Activated T-helper 1 cell treated with anti-CD3 and anti-CD28 coated beads, Interleukin-2, amount 50 U/mL, for 16 hours (primary cell): ENCODE results near the gene VPS51.
"Not testable (repeated sequence)": the region's sequence is repeated elsewhere in the genome, so short reads cannot be mapped to it uniquely, and the experiment has no call there.

Source experiments
- DNase-seq, 2 donors: peaks; one replicate each; pipeline ENCODE4 v3.0.0-alpha.2; 2020; ENCODE audit warnings: low read depth in 1 of 2, low spot score in 1 of 2

The VPS51 gene

DNA sequence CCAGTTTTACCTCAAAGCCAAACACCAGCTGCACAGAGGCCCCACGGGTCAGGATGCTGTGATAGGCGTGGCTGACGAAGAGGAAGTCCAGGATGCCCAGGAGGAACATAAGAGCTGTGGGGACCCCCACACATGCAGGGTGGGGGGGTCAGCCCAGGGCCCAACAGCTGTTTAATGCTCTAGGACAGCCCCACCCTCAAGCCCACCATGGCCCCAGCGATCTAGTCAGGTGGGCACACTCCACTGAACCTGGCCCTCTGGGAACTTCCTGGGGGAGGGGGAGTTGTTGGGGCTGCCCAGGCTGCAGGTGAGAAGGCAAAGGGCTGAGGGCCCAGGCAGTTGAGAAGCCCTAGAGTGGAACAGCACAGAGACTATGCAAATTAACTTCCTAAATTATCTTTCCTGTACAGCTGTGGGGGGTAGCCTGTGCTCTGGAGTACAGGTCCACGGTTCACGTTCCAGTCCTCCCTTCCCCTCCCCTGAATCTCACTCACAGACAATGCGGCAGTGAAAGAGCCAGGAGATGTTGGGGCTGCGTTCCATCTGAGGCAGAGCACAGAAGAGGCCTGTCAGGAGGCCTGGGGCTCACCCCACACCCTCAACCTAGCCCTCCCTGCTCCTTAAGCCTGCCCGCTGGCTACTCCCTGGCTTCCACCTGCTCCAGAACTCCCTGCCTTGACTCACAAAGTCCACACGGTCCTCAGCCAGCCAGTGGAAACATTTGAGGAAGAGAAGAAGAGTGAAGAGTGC is 36.4 kb downstream of the VPS51 start:
- DNase-seq = no peak

DNA sequence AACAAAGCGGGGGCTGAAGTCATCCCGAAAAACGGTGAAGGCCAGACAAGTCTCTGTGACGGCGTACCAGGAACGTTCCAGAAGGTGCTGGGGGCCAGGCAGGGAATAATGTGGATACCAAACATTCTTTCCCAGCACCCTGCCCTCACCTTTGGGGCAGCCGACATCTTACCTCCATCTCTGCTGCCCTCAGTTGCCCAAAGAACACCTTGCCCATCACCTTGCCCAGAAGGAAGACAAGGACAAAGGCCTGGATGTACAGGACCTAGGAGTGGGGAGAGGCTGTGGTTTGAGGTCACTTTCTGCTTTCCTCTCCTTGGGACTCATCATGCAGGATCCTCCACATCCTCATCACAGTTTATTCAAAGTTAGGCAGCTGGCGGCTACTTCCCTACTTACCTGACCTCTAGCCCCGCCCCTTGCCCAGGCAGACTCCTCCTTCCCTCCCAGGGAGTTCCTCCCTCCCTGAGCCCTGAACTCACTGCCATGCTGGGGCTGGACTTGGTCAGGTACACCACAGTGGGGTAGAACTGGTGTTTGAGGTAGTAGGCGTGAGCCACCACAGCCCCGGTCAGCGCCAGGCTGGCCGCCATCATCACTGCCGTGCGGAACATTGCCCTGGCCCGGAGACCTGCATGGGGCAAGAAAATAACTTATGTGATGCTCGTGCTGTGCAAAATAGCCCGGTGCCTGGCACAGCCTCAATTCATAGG is 37.1 kb downstream of the VPS51 start:
- no peak for DNase-seq

DNA sequence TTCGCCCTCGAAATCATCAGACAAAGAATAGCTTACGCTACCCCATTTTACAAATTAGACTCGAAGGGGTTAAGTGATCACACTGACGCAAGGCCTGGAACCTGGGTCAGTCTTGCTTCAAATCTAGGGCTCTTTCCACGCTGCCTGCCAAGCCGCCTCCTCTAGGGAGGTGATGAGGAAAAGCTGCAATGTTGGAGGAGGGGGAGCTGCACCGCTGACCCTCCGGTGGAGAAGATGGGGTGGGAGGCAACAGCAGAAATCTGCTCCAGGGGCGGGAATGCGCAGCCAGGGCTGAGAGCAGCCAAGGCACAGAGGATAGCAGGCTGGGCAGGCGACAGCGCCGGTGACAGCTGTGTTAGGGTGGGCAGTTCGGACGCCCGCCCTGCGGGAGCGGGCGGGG is 37.7 kb downstream of the VPS51 start:
- DNase-seq = no peak

DNA sequence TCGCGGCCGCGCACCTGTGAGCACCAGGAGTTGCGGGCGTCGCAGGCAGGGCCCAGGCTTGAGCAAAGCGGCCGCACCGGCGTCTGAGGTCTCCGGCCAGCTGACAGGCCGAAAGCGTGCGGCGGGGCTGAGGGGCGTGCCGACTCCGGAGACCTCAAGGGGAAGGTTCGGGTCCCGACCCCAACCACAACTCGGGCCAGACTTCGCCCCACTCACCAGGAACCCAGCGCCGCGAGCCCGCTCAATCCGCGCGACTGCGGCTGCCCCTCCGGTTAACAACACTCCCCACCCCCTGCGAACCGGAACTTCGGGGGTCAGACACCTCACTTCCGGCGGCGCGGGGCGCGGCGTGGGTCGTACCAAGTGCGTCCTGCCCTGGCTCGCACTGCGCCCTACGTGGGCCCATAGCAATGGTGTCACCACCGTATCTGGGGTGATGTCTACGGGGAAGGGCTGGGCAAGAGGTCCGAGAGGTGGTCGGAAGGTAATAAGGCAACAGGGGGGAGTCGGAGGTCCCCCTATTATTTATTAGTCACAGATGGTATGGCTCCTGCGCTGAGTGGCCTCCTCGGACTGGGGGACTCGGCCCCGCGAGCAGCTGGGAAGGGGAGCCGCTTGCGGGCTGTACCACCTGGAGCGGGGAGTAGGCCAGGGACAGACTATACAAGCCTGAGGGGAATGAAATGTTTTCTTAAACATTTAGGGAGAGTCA is 38.4 kb downstream of the VPS51 start, which contains the start of gene SYVN1:
Gene SYVN1, minus strand, starts transcription at position 280 of the 712 bp plus-strand sequence. CDS start 918 bp downstream, outside the sequence.
- peak; percentile 86 to 88 for DNase-seq

DNA sequence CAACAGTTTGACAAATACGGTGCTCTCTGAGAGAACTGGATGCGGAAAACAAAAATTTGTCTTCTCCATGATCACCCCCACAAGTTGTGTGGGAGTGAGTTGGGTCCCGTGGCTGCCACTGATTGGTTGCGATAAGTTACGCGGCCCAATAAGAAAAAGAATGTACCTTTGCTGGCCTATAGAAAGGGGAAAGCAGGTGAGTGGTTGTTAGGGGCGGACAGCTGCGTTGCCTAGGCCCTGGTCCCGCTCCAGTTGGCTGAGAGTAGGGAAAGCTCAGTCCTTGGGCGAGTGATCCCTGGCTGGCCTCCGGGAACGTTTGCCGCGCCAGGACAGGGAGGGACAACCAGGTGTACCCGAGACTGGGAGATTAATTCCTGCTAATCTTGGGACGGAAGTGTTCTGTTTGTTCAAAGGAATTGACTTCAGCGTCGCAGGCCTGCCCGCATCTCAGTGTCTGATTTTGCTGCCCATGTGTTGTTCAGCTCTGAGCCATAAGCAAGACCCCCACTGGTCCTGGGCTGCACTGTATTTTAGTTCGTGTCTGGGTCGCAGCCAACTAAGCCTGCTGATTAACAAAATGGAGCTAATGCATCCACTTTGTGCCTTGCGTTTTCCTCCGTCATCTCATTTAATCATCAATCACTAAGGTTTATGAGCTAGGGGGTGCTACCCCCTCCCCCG is 39.1 kb downstream of the VPS51 start:
- peak; percentile 59 to 75 for DNase-seq

DNA sequence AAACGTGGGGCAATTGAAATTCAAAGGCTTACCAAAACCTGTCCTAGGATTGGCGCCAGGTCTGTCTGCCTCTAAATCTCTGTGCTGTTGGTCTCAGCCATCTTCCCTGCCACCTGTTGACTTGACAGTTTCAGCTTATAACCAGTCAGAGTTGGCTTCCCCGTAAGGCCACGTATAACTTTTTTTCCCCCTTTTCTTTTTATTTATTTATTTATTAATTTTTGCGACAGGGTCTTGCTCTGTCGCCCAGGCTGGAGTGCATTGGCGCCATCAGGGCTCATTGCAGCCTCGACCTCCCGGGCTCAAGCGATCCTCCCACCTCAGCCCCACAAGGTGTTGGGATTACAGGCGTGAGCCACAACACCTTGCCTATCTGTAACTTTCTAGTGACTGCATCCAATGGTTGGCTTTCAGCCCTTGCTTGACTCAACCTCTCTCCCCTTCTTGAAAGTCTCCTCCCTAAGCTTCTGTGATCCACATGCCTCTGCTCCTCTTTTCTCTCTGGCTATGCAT is 39.7 kb downstream of the VPS51 start:
- DNase-seq = no peak

DNA sequence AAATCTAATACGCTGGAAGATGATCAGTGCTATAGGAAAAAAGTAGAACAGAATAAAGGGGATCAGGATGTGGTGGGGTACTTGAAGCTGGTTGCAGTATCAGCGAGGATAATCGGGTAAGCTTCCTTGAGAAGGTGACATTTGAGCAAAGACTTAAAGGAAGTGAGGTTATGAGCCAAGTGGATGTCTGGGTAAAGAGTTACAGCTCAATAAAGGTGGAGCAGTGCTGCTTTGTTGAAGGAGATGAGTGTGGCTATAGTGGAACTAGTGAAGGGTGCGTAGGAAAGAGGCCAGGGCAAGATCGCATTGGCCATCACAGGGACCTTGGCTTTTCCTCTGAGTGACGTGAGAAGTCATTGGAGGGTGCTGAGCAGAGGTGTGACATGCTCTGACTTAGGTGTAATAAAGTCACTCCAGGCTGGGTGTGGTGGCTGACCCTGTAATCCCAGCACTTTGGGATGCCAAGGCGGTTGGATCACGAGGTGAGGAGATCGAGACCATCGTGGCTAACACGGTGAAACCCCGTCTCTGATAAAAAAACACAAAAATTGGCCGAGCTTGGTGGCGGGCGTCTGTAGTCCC is 40.6 kb downstream of the VPS51 start:
- no peak for DNase-seq

DNA sequence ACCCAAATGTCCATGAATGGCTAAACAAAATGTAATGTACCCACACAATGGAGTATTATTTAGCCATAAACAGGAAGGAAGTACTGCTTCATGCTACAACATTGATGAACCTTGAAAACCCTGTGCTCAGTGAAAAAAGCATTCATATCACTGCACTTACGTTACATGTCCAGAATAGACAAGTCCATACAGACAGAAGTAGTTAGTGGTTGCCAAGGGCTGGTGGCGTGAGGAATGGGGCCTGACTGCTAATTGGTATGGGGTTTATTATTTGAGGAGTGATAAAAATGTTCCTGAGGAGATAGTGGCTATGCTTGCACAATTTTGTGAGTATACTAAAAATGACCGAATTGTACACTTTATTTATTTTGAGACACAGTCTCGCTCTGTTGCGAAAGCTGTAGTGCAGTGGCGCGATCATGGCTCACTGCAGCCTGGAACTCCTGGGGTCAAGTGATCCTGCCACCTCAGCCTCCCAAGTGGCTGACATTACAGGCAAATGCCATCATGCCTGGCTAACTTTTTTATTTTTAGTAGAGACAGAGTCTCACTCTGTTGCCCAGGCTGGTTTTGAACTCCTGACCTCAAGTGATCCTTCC is 46.0 kb downstream of the VPS51 start:
- DNase-seq = no peak

DNA sequence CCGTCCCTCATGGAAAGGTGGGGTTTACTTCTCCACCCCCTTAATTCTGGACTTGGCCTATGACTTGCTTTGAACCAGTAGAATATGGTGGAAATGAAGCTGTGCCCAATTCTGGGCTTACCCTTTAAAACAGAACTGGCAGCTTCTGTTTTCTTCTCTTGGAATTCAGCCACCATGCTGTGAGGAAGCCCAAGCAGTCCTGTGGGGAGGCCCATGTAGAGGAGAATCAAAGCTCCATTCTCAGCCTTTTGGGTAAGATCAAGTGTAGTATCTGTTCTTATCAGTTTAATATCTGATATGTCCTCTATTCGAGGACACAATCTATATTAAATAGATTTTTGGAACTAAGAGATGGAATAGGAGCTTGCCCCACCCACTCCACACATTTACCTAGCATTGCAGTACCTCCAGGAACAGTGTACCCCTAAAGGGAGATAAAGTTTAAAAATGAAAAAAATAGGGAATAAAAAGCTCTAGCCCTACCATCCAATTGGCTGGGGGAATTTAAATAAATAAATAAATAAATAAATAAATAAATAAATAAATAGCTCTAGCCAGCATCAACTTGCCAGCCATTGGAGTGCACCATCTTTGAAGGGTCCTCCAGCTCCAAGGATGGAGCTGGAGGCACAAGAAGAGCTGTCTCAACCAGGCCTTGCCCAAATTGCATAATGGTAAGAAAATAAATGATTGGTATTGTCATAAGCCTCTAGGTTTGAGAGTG is 51.5 kb downstream of the VPS51 start:
- no peak for DNase-seq

DNA sequence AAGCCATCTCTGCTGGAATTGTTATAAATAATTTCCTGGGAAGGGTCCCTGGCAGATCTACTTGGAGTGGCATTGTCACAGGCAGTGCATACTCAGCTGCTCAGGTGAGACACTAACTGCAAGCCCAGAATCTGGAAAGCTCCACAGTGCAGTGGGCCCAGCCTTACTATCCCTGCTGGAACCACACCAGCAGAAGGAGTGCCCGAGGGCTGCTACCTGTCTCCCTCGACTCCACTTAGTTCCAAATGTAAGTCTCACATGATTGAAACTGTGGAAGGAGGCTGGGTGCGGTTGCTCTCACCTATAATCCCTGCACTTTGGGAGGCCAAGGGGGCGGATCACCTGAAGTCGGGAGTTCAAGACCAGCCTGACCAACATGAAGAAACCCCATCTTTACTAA is 52.6 kb downstream of the VPS51 start:
- DNase-seq = no peak

DNA sequence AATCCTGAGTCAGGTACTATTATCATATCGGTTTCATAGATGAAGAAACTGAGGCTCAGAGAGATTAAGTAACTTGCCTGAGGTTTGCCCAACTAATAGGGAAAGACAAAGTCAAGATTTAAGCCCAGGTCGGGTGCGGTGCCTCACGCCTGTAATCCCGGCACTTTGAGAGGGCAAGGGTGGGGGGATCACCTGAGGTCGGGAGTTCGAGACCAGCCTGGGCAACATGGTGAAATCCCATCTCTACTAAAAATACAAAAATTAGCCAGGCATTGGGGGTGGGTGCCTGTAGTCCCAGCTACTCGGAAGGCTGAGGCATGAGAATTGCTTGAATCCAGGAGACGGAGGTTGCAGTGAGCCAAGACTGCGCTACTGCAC is 54.1 kb downstream of the VPS51 start:
- DNase-seq = not testable (repeated sequence)

DNA sequence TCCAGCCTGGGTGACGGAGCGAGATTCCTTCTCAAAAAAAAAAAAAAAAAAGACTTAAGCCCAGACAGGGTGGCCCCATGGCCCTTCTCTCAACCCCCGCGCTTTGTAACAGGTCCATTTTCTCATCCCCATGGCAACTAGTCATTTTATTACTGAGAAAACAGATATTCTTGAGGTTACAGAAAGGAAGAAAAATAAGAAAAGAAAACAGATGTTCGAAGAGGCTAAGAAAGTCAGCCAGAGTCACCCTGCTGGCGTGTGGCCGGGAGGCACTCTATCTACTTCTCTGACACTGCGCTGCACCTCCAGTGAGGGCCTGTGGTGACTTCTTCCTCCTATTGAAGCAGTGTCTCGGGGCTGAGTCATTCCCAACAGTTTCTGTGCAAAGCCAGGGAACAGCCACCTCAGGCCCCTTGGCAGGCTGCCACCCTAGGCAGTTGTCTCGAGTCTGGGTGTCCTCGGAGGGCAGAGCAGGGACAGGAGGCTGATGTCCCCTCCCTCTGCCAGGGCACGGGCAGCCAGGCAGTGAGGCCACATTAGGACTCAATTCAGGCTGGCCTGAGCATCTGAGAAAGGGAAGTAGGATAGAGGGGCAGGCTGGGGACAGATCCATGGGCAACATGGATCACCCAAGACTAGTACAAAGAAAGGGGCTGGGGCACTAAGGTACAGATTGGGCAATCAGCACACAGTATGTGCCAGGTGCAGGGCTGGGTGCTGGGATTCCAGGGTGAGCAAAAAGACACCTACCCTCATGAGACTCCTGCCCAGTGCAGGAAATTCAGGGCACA is 54.7 kb downstream of the VPS51 start:
- DNase-seq = no peak

DNA sequence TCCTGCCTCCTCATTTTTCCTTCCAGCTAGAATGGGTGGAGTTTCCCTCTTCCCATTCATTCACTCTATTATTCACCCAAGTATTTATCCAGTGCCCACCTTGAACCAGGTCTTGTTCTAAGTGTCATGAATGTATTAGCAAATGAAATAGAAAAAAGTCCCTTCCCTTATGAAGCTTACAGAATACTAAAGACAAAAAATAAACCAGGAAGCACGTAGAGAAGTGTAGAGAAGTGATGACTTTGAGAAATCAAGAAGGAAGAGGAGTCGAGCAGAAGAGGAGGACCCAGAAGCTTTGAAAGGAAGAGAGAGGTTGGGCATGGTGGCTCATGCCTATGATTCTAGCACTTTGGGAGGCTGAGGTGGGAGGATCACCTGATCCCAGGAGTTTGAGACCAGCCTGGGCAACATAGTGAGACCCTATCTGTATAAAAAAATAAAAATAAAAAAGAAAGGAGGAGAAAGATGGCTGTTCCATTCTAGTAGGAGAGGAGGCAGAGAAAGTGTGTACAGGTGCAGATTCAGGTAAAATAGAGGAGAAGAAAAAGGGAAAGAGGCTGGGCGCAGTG is 55.4 kb downstream of the VPS51 start:
- no peak for DNase-seq

DNA sequence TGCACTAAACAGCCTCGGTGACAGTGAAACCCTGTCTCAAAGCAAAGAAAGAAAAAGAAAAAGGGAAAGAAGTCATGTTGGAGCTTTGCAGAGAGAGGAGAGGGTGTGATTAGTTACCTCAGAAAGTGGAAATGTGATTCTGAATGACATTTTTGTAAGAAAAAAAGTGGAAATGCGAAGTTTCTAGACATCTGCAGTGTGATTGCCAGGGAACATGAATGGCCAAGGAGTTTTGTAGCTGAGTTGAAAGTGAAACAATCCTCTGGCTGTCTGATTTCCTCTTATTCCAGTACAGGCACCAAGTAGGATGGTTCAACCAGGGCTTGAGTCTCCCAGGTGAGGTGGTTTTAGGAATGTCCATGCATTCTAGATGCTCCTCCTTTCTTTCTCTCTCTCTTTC is 56.1 kb downstream of the VPS51 start:
- no peak for DNase-seq

DNA sequence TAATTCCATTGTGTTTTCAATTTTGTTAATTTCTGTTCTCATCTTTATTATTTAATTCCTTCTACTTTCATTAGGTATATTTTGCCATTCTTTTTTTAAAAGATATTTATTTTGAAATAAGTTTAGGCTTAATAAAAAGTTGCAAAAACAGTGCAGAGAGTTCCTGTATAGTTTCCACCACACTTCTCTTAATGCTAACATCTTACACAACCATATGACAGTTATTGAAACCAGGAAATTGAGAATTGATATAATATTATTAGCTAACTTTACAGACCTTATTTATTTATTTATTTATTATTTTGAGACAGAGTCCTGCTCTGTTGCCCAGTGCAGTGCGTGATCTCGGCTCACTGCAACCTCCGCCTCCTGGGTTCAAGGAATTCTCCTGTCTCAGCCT is 60.2 kb downstream of the VPS51 start:
- DNase-seq = no peak

DNA sequence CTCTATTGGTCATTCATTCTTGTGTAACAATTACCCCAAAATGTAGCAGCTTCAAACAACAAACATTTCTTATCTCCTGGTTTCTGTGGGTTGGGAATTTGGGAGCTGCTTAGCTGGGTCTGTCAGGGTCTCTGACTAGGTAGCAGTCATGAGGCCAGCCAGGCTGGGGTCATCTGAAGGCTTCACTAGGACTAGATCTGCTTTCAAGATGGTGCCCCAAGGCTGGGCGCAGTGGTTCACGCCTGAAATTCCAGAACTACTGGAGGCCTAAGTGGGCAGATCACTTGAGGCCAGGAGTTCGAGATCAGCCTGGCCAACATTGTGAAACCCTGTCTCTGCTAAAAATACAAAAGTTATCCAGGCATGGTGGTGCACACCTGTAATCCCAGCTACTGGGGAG is 60.9 kb downstream of the VPS51 start:
- no peak for DNase-seq

DNA sequence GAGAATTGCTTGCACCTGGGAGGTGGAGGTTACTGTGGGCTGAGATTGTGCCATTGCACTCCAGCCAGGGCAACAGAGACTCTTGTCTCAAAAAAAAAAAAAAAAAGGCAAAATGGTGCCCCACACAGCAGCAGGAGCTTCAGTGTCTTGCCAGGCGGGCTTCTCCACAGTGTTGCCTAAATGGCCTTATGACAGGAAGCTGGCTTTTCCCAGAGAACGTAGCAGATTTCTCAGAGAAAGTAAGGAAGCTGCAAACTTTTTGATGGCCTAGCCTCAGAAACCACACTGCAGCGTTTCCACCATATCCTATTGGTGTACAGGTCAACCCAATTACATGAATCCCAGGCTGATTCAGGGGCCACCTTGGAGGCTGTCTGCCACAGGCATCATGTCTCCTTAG is 61.3 kb downstream of the VPS51 start:
- no peak for DNase-seq

DNA sequence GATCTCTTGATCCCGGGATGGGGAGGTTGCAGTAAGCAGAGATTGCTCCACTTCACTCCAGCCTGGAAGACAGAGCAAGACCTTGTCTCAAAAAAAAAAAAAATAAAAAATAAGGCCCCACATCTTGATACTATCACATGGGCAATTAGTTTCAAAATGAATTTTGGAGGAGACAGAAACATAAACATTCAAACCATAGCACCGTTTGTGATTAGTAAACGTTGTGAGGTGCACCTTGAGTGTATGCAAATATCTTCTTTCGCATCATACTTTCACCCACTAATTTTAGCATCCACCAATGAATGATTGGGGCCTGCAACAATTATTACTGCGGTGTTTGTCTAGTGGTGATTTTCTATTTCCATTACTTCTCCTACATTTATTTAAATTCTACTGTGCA is 63.0 kb downstream of the VPS51 start:
- DNase-seq = no peak

DNA sequence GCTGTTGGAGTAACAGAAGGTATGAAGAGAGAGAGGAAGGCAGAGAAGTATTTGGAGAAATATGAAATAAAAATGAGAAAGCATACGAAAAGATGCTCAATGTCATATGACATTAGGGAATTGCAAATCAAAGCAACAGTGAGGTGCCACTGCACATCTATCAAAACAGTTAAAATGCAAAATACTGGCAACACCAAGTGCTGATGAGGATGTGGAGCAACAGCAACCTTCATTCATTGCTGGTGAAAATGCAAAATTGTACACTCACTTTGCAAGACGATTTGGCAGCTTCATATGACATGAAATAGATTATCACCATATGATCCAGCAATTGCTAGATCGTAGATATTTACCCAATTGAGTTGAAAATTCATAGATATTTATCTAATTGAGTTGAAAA is 64.6 kb downstream of the VPS51 start:
- no peak for DNase-seq
